Measurements from ENCODE around the gene PPP2R1A. TPM values are rescaled to one million over a fixed set of nuclear protein-coding genes. Genes with fewer than 3 reads are reported as not detected.

PPP2R1A gene
- total RNA-seq, 3 donors from 2014 or later: 145 to 198 (median 175) TPM

DNA sequence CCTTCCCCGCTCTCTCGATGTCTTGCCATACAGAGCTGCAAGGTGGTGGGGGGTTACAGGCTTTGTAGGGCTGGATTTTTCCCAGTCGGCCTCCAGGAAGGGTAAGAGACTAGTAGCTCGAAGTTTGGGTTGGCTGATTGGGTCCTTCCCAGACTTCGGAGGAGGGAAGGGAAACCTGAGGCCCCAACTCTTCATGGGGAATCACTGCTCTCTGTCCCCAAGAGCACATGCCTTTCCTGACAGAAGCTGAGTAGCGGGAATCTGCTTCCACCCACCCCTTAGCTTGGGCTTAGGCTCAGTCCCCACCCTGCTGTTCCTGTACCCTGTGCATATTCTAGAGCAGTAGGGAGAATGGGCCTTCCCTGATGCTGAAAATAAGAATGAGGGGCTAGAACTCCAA, 39.7 kb downstream of the PPP2R1A start:
- TF ChIP-seq, protein P1, sequence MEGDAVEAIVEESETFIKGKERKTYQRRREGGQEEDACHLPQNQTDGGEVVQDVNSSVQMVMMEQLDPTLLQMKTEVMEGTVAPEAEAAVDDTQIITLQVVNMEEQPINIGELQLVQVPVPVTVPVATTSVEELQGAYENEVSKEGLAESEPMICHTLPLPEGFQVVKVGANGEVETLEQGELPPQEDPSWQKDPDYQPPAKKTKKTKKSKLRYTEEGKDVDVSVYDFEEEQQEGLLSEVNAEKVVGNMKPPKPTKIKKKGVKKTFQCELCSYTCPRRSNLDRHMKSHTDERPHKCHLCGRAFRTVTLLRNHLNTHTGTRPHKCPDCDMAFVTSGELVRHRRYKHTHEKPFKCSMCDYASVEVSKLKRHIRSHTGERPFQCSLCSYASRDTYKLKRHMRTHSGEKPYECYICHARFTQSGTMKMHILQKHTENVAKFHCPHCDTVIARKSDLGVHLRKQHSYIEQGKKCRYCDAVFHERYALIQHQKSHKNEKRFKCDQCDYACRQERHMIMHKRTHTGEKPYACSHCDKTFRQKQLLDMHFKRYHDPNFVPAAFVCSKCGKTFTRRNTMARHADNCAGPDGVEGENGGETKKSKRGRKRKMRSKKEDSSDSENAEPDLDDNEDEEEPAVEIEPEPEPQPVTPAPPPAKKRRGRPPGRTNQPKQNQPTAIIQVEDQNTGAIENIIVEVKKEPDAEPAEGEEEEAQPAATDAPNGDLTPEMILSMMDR (IDR thresholded peaks at IDR 0.05): no peak
- TF ChIP-seq POLR2A (IDR thresholded peaks at IDR 0.05) (no peak), POLR2AphosphoS5 (IDR thresholded peaks at IDR 0.05) (no peak)
- Histone ChIP-seq H3K9me3 (no peaks in the 10 kb centered on the region), H3K27ac (no peak overlapping the region), H3K36me3 (peaks cover 10% of the 10 kb centered on the region), H3K27me3 (no peaks in the 10 kb centered on the region), H3K4me1 (no peaks in the 10 kb centered on the region), H3K4me3 (no peak overlapping the region)
- intact Hi-C loops (cut with DNase I; ENCODE audit: low total_unique reads): no loop called here
- no peak for DNase-seq (ENCODE audit: low spot score in 2 of 2)

DNA sequence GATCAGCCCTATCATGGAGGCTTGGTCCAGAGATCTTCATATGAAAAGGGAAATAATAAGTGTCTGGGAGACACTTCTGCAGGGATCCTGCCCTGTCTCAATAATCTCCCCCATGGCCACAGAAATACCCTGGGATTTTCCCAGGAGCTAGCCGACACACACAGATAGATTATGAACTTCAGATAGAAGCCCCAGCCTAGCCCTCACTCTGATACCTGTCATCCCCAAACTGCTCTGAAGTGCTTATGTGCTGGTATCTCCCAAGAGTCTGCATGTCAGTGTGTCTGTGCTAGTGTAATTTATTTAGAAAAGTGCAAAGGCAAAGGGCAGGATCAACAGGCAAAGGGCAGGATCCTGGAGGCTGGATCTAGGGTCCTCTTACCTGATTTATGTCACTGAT, 40.8 kb downstream of the PPP2R1A start:
- H3K4me1 ChIP-seq: no peaks in the 10 kb centered on the region
- no peak for DNase-seq (ENCODE audit: low spot score in 2 of 2)
- TF ChIP-seq POLR2AphosphoS5 (IDR thresholded peaks at IDR 0.05) (no peak), POLR2A (IDR thresholded peaks at IDR 0.05) (no peak)
- TF ChIP-seq, protein P1 (IDR thresholded peaks at IDR 0.05): no peak
- intact Hi-C loops (cut with DNase I; ENCODE audit: low total_unique reads): loop anchor here (5.0 kb wide), 1 partner anchor 88 kb away; no protein-coding TSS in a partner anchor
- H3K27ac ChIP-seq: no peak overlapping the region
- no peak overlapping the region for H3K4me3 ChIP-seq
- H3K27me3 ChIP-seq: no peaks in the 10 kb centered on the region
- no peaks in the 10 kb centered on the region for H3K9me3 ChIP-seq
- peaks cover 4% of the 10 kb centered on the region for H3K36me3 ChIP-seq

DNA sequence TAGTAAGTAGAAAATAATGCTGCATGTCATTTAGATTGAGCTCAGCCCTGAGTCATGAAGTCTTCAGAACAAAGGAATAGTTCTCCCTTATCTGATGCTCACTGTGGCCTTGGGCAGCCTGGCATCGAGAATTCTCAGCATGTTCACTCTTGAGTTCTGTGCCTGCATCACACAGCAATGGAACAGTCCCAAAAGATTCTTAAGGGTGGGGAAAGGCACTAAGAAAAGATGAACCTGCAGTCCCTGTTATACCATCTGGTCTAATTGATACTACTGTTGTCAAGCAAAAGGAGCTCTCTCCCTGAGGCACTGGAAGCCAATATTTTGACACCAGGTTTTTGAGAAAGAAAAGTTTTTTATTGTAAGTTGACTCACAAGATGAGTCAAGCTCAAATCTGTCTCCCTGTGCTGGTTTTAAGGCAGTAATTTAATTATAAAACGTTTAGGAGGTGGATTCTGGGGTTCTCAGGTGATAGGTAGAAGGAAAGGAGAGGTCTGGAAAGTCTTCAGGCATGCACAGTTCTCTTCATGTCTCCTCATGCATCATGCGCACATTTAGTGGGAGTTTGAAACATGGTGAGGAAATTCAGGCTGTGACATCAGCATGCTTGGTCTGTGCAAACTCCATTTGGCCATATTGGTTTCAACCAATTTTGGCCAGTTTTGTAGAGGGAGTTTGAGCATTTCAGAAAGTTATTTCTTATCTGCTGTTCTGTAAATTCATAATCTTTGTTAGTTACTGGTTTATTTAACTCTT, 41.5 kb downstream of the PPP2R1A start:
- TF ChIP-seq, protein P1 (IDR thresholded peaks at IDR 0.05): no peak
- TF ChIP-seq POLR2A (IDR thresholded peaks at IDR 0.05) (no peak), POLR2AphosphoS5 (IDR thresholded peaks at IDR 0.05) (no peak)
- Histone ChIP-seq H3K4me1 (no peaks in the 10 kb centered on the region), H3K27me3 (no peaks in the 10 kb centered on the region), H3K36me3 (no peaks in the 10 kb centered on the region), H3K27ac (no peak overlapping the region), H3K4me3 (no peak overlapping the region), H3K9me3 (no peaks in the 10 kb centered on the region)
- intact Hi-C loops (cut with DNase I; ENCODE audit: low total_unique reads): loop anchor here (5.0 kb wide), 1 partner anchor 89 kb away; no protein-coding TSS in a partner anchor
- DNase-seq (ENCODE audit: low spot score in 2 of 2): no peak

DNA sequence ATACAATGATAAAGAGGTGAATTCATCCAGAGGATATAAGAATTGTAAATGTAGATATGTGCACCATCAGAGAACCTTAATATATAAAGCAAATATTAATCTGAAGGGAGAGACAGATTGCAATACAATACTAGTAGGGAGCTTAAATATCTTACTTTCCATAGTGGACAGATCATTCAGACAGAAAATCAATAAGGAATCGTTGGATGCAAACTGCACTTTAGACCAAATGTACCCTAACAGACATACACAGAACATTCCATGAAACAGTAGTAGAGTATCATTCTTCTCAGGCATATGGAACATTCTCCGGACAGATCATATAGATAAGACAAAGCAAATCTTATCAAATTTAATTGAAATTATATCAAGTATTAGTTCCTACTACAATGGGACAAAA, 44.6 kb downstream of the PPP2R1A start:
- no peaks in the 10 kb centered on the region for H3K9me3 ChIP-seq
- no peak overlapping the region for H3K27ac ChIP-seq
- intact Hi-C loops (cut with DNase I; ENCODE audit: low total_unique reads): loop anchor here (5.0 kb wide), 1 partner anchor 92 kb away; no protein-coding TSS in a partner anchor
- no peak overlapping the region for H3K4me3 ChIP-seq
- TF ChIP-seq POLR2AphosphoS5 (IDR thresholded peaks at IDR 0.05) (no peak), POLR2A (IDR thresholded peaks at IDR 0.05) (no peak)
- TF ChIP-seq, protein P1 (IDR thresholded peaks at IDR 0.05): no peak
- H3K4me1 ChIP-seq: no peaks in the 10 kb centered on the region
- H3K27me3 ChIP-seq: no peaks in the 10 kb centered on the region
- DNase-seq (ENCODE audit: low spot score in 2 of 2): no peak
- H3K36me3 ChIP-seq: no peaks in the 10 kb centered on the region

DNA sequence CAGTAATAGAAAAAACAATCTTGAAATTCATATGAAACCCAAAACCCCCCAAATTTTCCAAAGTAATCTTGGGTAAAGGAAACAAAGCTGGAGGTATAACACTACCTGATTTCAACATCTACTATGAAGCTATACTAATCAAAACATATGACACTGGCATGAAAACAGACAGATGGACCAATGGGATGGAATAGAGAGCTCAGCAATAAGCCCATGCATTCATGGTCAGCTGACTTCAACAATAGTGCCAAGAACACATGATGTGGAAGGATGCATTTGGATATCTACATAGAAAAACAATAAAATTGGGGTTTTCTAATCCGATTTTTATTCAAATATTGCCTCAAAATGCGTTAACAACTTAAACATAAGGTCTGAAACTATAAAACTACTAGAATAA, 47.3 kb downstream of the PPP2R1A start:
- Histone ChIP-seq H3K4me3 (no peak overlapping the region), H3K36me3 (no peaks in the 10 kb centered on the region), H3K4me1 (no peaks in the 10 kb centered on the region), H3K27me3 (no peaks in the 10 kb centered on the region), H3K27ac (no peak overlapping the region), H3K9me3 (no peaks in the 10 kb centered on the region)
- no peak for DNase-seq (ENCODE audit: low spot score in 2 of 2)
- intact Hi-C loops (cut with DNase I; ENCODE audit: low total_unique reads): no loop called here
- TF ChIP-seq, protein P1 (IDR thresholded peaks at IDR 0.05): no peak
- TF ChIP-seq POLR2AphosphoS5 (IDR thresholded peaks at IDR 0.05) (no peak), POLR2A (IDR thresholded peaks at IDR 0.05) (no peak)
